ENCODE results near the gene SLC5A5. TPM values are rescaled to one million over a fixed set of nuclear protein-coding genes. Genes with fewer than 3 reads are reported as not detected.
"Not testable (repeated sequence)": the region's sequence is repeated elsewhere in the genome, so short reads cannot be mapped to it uniquely, and the experiment has no call there.

SLC5A5 gene
- total RNA-seq, 1 donor from 2014 or later: not detected

DNA sequence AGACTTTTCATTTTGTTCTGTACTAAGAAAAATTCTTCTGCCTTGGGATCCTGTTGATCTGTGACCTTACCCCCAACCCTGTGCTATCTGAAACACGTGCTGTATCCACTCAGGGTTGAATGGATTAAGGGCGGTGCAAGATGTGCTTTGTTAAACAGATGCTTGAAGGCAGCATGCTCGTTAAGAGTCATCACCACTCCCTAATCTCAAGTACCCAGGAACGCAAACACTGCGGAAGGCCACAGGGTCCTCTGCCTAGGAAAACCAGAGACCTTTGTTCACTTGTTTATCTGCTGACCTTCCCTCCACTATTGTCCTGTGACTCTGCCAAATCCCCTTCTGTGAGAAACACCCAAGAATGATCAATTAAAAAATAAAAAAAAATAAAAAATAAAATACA, 47.4 kb downstream of the SLC5A5 start:
- not testable (repeated sequence) for DNase-seq

DNA sequence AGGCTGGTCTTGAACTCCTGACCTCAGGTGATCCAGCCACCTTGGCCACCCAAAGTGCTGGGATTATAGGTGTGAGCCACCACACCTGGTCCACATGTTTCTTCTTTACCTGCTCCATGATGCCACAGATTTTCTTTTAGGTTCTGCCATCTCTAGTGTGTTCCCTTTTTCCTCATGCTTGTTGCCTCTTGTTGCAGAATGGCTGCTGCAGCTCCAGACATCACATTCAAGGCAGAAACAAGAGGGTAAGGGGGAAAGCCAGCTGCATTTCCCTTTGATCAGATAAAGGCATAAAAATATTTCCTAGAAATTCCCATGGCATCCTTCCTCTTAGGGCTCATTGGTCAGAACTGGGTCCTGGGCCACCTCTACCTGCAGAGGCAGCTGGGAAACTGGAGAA, 48.8 kb downstream of the SLC5A5 start:
- no peak for DNase-seq

DNA sequence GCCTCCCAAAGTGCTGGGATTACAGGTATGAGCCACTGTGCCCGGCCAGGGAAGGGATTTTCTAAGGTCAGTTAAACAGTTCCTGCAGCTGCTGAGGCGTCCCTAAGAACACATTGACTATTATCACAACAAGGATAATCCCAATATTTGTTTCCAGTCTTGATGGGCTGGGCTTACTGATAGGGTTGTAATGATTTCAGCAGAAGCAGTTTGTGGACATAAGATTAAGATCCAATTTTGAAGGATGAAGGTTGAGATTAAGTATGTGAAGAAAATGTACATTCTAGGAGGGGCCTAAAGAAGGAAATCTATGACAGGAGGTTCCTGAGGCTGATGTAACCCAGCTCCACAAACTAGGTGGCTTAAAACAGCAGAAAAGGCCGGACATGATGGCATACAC, 50.4 kb downstream of the SLC5A5 start:
- no peak for DNase-seq

DNA sequence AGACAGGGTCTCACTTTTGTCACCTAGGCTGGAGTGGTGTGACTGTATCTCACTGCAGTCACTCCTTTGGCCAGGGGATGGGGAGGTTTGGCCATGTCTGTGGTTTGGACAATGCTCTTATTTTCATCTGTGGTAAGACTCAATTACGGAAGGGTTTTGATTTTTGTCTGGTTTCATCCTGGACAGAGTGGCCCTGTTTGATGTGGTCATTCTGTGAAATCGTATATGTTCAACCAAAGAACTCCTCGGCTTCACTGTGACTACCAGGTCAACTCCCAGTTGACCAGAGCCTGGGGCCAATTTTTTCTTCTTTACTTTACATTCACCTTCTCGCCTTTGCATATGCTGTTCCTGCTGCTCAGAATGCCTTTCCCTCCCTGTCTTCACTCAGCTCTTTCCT, 54.3 kb downstream of the SLC5A5 start:
- no peak for DNase-seq

DNA sequence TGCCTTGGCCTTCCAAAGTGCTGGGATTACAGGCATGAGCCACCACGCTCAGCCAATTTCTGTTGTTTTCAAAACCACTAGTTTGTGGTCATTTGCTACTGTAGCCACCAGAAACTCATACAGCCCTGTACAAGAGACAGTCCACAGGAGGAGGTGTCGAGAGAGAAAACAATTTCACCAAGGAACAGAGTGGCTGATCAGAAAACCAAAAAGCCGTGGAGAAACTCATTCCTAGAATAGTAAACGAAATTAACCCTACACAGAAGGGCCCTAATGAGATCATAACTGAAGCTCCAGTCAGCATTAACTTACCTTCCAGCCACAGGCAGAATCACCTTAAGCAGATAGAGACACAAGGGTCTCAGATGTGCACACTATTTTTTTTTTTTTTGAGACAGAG, 57.3 kb downstream of the SLC5A5 start:
- no peak for DNase-seq

DNA sequence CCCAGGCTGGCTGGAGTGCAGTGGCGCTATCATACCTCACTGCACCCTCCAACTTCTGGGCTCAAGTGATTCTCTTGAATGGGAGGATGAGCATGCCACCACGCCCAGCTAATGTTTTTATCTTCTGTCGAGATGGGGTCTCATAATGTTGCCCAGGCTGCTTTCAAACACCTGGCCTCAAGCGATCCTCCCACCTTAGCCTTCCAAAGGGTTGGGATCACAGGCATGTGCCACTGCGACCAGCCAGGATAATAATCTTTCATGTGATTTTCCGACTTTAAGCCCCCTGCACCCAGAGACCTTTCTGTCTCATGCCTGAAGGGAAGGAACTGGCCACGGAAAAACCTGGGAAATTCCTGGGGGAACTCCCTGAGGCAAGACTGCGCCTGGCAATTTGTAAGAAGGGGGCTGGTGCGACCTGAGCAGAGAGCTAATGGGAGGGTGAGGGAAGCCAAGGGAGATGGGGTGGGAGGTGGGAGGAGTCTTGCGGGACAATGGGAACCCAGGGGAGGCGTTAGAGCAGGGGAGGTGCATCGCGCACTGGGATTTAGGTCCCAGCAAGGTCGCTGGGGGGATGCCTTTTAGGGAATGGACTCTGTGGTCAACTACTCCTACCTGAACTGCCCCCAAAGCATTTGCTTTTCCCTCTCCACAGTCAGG, 59.9 kb downstream of the SLC5A5 start:
- no peak for DNase-seq

DNA sequence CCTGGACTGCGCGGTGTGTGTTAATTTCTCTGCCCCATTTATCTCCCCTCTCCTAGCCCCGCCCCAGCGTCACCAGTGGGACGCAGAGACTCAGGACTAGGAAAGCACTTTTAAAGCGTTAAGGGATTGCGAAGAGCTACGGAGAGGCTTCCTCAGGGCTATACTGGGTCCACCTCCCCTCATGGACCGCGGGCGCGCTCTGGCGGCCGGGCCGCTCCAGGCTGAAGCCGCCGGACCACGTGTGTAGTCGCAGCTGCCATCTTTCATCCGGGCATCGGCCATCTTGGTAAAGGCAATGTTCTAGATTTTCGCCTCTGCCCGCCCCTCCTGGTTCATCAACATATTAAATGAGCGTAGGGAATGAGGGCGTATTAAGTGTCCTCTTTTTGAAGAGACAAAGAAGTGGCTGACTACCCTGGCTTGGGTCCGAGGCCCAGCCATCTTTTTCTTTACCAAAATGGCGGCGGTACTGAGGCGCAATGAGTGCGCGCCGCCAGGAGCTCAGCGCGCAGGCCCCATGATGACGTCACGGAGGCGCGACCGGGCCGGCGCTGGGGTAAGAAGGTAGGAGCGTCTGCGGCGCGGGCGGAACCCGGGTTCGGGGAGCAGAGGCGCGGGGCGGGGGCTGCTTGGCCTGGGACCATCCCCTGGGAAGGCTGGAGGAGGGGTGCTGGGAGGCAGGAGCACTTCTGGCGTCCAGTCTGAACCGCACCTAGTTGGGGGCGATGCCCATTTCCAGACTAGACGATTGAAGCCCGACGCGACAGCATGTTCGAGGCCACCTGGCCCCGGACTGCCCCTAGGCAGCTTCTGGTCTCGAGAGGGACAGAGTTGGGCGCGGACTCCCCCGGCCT, 61.0 kb downstream of the SLC5A5 start, which contains the start of gene CCDC124:
TSS of gene CCDC124 (plus strand) at position 531 of the 854 bp plus-strand sequence. CDS start 3,406 bp downstream, outside the sequence.
- DNase-seq: peak; percentile 96

DNA sequence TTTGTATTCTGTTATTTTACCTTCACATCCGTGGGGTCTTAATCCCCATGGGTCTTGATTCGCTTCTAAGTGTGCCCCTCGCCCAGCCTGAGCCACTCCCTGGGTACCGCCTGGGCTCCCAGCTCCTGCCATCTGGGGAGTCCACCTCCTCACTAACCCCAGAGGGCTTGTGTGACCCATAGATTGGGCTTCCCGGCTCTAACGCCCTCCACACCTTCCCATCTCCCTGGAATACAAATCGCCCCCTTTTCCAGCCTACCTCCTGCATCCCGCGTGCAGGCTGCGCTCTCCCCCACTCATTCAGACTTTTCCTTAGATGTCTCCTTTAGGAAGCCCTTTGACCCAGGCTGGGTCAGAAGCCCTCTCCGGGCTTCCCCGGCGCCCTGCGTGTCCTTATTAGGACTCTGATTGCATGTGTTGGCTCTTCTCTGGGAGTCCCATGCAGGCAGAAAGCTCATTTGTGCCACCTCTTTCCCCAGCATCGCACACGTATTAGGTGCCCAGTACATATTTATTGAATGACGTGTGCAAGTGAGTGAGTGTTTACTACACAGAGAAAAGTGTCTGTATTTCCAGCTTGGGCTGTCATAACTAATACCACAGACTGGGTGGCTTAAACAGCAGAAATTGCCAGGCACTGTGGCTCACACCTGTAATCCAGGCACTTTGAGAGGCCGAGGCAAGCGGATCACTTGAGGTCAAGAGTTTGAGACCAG, 61.8 kb downstream of the SLC5A5 start:
- DNase-seq: no peak

DNA sequence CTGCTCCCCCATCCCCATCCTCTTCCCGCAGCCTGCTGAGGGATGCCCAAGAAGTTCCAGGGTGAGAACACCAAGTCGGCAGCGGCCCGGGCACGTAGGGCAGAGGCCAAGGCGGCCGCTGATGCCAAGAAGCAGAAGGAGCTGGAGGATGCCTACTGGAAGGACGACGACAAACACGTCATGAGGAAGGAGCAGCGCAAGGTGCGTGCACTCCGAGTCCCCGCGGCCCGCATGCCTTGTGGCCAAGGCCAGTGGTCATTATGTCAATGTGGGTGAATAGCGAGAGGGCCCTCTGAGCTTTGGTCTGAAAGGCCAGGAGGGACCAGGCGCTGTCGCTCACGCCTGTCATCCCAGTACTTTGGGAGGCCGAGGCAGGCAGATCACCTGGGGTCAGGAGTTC, 64.6 kb downstream of the SLC5A5 start:
- no peak for DNase-seq

DNA sequence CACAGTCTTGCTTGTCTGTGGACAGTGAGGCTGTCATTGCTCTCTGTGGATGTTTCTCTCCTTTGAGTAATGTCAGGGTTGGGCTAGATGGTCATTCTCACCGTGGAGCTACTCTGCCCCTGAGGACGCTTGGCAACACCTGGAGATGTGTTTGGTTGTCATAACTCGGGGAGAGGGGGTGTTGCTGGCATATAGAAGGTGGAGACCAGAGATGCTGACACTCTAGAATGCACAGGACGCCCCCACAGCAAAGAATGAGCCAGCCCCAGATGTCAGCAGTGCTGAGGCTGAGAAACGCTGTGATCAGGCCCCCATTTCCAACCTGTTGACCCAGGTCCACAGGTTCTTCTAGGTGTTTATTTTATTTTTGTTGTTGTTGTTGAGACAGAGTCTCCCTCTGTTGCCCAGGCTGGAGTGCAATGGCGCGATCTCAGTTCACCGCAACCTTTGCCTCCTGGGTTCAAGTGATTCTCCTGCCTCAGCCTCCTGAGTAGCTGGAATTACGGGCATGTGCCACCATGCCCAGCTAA, 65.7 kb downstream of the SLC5A5 start:
- DNase-seq: no peak

DNA sequence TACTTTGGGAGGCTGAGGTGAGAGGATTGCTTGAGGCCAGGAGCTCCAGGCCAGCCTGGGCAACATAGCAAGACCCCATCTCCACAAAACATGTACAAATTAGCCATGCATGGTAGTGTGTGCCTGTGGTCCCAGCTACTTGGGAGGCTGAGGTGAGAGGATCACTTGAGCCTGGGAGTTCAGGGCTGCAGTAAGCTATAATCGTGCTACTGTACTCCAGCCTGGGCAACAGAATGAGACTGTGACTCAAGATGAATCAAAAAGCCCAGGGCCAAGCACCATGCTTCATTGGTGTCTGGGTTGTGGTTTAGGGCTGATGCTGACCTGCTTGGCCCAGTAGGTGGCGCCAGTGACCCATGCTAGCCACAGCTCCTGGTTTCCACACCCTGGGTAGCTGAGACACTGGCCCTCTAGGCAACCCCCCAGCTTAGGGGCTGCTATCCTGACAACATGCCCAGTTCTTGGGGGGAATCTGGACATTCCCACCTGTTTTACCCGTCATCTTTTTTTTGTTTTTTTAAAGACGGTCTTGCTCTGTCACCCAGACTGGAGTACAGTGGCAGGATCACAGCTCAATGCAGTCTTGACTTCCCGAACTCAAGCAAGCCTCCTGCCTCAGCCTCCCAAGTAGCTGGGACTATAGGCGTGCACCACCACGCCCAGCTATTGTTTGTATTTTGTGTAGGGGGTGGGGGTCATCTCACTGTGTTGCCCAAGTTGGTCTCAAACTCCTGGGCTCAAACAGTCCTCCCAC, 66.5 kb downstream of the SLC5A5 start:
- peak; percentile 84 for DNase-seq

DNA sequence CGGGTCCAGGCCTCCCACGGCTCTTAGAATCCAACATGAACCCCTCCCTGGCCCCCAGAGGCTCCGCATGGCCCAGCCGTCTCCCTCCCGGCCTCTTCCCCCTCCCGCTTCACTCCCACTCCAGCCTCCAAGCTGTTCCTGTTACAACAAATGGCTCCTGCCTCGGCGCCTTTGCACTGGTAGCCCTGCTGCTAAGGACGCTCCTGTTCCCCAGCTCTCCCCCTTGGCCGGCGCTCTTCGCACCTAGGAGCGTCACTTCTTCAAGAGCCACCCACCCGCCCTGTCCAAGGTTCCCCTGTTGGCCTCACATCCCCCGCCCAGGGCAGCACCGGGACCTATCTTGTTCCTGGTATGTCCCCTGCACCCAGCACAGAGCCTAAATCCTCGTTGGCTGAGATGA, 70.4 kb downstream of the SLC5A5 start:
- no peak for DNase-seq

DNA sequence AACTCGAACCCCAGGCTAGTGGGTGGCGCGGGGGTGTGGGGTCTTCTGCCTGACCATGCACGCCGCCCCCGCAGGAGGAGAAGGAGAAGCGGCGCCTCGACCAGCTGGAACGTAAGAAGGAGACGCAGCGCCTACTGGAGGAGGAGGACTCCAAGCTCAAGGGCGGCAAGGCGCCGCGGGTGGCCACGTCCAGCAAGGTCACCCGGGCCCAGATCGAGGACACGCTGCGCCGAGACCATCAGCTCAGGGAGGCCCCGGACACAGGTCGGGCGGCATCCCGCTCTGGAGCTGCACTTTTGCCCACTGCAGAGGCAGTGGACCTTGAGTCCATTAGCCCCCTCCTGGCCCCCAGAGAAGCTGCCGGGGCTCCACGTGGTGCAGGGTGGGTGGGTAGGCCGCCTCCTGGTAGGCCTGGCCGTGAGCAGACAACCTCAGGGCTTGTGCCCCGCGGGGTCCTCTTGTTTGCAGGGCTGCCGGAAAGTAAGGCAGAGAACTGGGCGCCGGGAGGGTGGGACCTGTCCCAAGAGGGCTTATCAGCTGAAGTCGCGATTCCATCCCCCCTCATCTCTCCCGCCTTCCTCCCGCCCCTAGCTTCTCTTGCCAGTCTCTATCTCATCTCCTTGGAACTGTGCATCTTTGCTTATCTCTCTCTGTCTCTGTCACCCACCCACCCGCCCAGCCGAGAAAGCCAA, 71.0 kb downstream of the SLC5A5 start:
- DNase-seq: no peak

DNA sequence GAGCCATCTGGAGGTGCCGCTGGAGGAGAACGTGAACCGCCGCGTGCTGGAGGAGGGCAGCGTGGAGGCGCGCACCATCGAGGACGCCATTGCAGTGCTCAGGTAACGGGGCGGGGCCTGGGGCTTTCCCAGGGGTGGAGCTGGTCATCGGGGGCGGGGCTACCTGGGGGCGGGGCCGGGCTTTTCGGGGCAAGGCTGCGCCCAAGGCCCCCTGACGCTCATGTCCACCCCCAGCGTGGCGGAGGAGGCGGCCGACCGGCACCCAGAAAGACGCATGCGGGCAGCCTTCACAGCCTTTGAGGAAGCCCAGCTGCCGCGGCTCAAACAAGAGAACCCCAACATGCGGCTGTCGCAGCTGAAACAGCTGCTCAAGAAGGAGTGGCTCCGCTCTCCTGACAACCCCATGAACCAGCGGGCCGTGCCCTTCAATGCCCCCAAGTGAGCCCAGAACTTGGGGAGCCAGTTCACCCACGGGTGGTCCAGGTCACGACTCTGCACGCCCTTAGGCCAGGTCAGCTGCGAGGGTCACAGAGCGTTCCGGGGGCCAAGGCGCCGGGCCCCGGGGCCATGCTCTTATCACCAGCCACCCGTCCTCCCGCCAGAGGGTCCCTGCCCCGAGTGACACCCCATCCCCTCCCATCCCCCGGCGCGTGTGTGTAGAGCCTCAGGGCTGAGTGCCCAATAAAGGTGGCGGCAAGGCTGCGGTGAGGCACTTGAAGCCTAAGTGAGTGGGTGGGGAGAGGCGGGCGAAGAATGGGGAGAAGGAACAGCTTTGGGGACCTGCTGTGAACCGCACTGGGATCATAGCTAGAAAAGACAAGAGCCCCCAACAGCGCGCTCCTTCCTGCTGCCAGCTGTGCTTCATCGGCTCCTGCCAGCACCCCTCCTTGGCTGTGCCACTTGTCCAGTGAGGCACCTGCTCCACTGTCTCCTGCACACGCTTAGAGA, 71.8 kb downstream of the SLC5A5 start:
- DNase-seq: no peak

DNA sequence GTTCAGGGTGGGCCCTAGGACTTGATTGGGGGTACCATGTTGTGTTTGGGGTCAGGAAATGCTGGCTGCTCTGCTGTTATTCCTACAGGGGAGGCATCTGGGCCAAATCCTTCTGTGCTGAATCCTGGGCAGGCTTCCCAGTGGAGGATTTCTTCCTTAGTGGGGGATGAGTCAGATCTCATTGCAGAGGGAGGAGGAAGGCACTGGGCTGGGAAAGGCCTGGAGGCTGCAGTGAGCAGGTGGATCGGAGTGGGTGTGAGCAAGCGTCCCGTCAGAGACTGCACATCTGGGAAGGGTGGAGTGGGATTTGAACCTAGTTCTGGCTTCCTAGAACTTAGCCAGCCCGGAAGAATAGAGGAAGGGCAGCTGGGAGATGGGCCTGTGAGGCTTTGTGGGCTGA, 72.6 kb downstream of the SLC5A5 start:
- peak; percentile 59 for DNase-seq

Small RNAs within 50 kb of the gene (small RNA-seq; reads per million reads assigned to genes)
- gene SNORA68 (ENCODE audit: low replicate concordance): not detected

Other genes starting within 250 kb of the SLC5A5 start
- gene UNC13A, start 183.6 kb upstream of the SLC5A5 start, total RNA-seq: 0.21 TPM
- gene MAP1S, start 152.5 kb upstream of the SLC5A5 start, total RNA-seq: 27.4 TPM
- 2.2 TPM for gene FCHO1, start 120.5 kb upstream of the SLC5A5 start, total RNA-seq
- gene B3GNT3, start 76.8 kb upstream of the SLC5A5 start, total RNA-seq: 1.8 TPM
- gene INSL3, start 50.4 kb upstream of the SLC5A5 start, total RNA-seq: not detected
- gene JAK3, start 24.0 kb upstream of the SLC5A5 start, total RNA-seq: 4.6 TPM
- 799 TPM for gene RPL18A, start 12.0 kb upstream of the SLC5A5 start, total RNA-seq
- 37.2 TPM for gene CCDC124, start 61.1 kb downstream of the SLC5A5 start, total RNA-seq
- gene KCNN1, start 95.2 kb downstream of the SLC5A5 start, total RNA-seq: 0.41 TPM
- gene ARRDC2, start 136.2 kb downstream of the SLC5A5 start, total RNA-seq: 30.1 TPM
- 0.41 TPM for gene IL12RB1, start 215.0 kb downstream of the SLC5A5 start, total RNA-seq
- 4.9 TPM for gene MAST3, start 225.8 kb downstream of the SLC5A5 start, total RNA-seq